ENCODE data around the gene SNCA.

DNA sequence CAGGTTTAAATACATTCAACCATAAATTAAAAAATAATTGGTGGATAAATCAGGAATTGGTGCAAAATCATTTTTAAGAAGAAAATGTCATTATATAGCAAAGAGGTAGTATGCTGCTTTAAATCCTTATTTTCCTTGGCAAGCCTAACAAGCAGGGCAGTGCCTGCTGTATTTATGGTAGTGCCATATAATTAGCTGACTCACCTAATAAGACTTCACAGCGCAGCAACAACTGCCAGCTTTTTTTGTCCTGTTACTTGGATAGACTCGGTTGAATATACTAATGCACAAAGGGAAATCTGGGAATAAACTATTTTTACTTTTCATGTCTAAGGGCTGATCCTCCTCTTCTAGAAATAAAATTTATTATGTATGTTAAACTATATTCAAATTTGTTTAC is 99.1 kb downstream of the SNCA start:
- TF ChIP-seq, protein P1, sequence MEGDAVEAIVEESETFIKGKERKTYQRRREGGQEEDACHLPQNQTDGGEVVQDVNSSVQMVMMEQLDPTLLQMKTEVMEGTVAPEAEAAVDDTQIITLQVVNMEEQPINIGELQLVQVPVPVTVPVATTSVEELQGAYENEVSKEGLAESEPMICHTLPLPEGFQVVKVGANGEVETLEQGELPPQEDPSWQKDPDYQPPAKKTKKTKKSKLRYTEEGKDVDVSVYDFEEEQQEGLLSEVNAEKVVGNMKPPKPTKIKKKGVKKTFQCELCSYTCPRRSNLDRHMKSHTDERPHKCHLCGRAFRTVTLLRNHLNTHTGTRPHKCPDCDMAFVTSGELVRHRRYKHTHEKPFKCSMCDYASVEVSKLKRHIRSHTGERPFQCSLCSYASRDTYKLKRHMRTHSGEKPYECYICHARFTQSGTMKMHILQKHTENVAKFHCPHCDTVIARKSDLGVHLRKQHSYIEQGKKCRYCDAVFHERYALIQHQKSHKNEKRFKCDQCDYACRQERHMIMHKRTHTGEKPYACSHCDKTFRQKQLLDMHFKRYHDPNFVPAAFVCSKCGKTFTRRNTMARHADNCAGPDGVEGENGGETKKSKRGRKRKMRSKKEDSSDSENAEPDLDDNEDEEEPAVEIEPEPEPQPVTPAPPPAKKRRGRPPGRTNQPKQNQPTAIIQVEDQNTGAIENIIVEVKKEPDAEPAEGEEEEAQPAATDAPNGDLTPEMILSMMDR (conservative IDR thresholded peaks at IDR 0.05; ENCODE audit: low read depth, low read length), result no peak
- TF ChIP-seq EZH2 (IDR thresholded peaks at IDR 0.05; ENCODE audit: borderline replicate concordance, low read depth, low read length, poor library complexity, severe bottlenecking), result no peak

All from A673 (cell line).